ENCODE measurements around the gene IL10.

IL10 gene

DNA sequence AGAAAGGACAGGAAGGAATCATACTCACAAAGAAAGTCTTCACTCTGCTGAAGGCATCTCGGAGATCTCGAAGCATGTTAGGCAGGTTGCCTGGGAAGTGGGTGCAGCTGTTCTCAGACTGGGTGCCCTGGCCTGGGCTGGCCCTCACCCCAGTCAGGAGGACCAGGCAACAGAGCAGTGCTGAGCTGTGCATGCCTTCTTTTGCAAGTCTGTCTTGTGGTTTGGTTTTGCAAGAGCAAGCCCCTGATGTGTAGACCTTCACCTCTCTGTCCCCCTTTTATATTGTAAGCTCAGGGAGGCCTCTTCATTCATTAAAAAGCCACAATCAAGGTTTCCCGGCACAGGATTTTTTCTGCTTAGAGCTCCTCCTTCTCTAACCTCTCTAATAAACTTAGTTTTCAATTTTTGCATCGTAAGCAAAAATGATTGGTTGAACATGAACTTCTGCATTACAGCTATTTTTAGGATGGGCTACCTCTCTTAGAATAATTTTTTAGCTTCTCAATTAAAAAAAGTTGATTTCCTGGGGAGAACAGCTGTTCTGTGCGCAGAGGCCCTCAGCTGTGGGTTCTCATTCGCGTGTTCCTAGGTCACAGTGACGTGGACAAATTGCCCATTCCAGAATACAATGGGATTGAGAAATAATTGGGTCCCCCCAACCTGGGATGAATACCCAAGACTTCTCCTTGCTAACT, at the start of gene IL10:
Gene IL10, minus strand, starts transcription at position 252 of the 695 bp plus-strand sequence. Its CDS starts 59 bp downstream, at position 193.
- no peak for DNase-seq

DNA sequence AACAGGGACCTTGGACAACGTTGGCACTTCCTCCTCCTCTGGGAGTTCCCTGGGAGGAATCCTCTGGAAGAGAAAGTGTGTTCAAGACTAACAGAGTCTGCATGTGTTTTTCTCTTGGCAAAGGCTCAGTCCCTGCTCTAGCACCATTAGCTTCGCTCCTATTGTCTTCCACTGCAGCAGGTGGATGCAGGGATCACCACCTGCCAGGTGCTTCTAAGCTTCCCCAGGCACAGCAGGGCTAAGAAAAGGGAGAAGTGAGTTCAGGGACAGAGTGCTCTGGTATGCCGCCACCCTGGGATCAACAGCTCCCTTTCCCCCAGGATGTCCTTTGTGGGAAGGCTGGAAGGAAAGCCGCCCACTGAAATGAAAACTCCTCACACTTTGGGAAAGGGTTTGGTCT, 49.2 kb upstream of the IL10 start:
- no peak for DNase-seq

DNA sequence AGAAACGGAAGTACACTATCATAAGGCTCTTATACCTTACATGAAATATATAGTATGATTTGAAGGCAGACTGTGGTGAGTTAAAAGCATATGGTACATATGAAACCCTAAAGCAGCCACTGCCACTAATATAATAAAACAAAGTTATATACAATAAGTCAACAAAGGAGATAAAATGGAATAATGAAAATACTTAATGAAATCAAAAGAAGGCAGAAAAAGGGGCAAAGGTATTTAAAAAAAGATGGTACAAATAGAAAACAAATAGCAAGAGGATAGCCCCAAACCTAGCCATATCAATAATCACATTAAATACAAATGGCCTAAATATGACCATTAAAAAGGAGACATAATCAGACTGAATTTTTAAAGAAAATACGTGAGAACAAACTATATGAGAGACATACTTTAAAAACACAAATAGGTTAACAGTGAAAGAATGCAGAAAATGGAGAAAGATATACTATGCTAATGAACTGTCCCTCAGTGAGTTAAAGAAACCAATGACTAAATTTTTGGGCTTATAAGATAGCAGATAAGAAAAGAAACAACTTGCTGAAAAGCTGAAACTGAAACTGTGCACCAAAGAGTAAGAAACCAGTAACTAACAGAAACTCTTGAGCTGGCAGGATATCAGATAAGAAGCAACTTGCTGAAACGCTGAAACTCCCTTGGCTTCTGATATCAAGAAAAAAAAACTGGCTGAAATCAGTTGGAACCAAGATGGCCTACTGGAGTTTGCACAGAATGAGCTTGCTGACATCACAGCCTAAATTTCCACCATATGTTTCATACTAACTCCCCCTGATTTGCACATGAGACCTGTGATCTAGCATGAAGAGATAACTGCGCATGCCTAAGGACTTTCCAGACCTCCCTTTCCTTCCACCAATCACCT, 44.3 kb upstream of the IL10 start:
- no peak for DNase-seq

DNA sequence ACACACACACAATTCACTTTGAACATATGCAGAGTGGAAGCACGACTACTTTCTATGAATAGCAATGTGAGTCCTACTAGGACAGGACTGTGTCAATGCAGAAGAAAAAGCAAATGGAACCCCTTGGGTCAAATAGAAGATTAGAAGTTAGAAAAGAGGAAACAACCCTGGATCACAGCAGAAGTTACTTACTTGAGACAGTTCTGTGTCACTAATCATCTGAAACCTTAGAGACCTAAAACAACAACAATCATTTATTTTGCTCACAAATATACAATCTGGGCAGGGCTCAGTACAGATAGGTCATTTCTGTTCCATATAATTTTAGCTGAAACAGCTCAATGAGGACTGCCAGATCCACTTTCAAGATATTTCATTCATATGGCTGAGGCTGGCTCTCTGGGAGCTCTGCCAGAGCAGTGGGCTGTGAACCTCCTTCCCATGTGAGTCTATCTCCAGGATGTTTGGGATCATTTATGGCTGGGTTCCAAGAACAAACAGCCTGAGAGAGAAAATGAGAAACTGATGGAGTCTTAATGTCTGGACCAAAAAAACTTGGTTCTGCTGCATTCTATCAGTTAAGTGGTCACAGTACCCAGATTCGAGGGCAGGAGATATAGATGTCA, 42.5 kb upstream of the IL10 start:
- DNase-seq = no peak

DNA sequence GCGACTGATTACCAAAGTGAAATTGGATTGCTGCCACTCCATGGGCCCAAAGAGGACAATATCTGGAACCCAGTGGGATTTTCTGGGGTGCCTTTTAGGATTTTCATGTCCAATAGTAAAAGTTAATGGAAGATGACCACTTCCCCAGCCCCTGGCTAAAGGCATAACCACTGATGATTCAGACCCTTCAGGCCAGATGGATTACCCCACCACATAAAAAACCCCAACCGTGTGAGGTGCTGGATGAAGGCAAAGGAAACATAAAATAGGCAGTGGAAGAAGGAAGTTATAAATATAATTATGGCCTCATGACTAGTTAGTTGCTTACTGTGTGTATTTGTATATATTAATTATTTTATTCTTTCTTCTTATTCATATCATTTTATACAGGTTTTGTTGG, 40.2 kb upstream of the IL10 start:
- no peak for DNase-seq

DNA sequence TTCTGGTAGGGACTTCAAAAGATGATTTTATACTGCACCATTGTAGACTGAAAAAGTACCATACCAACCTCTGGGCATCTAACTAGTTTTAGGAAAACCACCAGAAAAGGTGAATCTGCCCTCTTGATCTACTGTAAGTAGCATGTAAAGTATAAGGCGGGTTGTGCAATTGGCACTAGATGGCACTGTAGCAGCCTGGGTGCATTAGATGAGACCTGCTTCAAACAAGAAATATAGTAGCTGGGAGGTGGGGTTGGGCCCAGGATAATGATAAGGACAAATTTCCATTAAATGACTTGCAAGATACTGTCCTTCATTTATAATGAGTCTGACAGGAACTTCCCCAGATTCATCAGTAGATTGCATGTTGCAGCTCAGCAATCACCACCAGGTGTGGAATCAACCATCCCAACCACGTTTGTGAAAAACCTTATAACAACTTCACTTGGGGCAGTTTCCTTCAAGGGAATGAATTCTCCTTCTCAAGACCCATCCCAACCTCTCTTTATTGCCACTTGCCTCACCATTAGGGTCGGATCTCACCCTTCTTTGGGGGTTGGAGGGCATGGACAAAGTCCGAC, 37.3 kb upstream of the IL10 start:
- DNase-seq = no peak

DNA sequence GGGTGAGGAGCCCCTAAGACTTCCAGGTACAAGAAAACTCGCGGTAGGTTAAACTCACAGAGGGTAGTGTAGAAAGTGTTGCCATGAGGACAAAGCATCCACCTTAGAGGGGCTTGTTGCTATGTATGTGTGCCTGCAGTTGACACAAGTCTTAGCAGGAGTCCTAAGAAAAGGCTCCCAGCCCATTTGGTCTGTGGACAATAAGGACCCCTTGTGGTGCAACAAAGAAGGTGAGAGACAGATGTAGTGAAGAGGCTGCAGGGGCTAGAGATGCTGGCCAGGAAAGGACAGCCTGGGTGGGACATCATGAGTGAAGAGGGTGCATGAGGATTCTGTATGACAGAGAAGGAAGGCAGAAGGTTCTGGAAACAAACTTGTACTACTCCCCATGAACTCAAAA, 36.3 kb upstream of the IL10 start:
- DNase-seq = no peak

DNA sequence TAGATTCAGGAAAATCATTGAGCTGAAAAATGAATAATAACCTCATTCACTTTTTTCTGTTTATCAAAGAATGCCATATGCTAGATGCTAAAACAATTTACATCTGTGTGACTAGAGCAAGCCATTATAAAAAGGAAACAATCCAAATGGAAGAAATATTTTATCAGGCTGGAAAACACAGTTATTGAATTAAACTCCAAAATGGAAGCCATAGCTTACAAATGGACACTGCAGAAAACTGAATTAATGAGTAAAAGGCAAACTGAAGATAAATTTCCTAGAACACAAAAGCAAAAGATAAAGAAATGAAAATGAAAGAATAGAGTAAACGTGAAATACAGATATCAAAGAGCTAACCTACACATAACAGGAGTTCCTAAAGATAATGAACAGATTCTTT, 33.1 kb upstream of the IL10 start:
- no peak for DNase-seq

DNA sequence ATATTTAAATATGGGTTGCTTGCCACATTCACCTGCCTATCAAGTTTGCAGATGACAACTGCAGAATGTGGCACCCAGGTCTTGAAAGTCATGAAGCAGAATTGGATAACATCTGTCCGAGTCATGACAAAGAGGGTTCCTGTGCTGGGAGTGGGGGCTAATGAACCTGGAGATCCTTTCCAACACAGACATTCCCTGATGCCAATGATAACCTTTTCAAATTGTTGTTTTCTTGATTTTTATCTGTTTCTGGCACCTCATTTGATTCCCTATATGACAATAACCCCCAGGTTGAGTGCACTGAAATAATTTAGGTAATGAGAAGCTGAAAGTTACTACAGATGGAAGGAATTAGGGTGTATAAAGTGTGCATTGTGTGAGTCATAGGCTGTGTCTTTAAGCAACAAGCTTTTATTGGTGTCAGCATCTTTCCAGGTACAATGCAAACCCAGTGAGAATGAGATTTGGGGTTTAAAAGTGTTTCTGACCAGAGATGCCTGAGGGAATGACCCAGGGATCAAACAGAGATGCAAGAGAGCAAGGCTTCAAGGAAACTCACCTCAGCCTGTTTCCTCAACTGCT, 32.0 kb upstream of the IL10 start:
- DNase-seq = no peak

DNA sequence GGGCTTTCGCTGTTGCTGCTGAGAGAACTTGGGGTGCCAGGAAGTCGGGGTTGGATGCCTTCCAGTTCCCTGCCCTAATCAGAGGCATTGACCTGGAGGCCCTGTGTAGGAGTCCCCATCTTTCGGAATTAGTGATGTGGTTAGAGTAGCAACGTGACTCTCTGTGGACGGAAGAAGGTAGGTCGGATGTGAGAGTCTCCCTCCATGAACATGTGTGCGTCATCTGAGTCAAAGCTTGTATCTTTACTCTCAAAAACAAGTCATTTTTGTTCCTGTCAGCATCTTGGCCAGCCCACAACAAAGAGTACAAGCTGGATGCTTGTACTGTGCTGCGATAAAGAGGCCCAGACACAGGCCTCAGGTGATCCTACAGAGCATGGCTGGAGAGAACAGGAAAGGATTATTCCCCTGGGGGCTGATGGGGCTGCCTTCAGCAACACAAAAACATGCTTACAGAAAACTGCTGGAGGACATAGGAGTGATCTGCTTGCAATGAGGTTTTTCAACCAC, 31.0 kb upstream of the IL10 start:
- peak; percentile 65 for DNase-seq

DNA sequence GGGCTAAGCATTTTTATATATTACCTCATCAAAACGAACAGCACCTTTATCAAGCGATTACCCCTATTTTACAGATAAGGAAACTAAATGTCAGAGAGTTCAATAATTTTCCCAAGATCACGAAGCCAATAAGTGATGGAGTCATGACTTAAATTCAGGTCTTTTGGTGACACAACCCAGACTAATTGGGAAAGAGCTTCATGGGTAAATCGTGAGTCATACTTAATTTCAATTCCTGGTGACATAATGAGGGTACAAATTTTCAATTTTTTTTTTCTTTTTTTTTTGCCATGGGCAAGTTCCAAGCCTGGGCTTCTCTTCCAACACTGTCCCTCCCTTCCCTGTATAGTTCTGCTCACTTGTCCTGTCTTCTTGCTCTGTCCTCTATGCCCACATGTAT, 30.1 kb upstream of the IL10 start:
- DNase-seq = no peak

DNA sequence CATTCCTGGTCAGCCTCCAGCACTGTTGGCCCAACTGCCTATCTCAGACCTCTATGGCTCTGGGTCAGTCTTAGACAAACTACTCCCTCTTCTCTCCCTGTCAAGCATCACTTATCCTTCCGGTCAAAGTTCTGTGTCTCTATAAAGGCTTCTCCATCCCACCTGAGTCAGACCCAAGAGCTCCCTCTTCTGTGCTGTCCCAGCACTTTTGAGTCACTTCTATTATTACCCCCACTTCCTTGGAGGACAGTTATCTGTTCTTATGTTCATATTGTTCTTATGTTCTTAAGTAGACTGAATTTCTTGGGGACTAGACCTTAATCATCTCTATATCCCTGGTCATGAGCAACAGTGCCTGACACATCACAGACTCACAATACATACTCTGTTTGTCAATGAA, 29.2 kb upstream of the IL10 start:
- no peak for DNase-seq

DNA sequence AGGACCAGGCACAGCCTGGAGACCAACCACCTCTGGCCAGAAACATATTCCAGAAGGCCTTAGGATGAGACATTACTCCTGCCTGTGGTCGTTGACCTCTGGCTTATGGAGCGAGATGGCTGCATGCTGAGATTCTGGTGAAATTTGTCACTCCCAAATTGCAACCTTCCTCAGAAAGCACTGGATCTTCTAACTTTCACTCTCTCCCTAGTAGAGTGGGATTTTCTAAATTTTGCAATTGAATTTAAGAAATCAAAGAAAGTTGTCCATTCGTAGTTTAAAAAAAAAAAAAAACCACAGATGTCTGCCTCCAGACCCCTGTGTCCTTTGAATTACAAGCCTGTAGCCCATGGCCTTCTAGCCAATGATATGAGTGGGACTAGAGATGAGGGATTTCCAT, 28.6 kb upstream of the IL10 start:
- no peak for DNase-seq

DNA sequence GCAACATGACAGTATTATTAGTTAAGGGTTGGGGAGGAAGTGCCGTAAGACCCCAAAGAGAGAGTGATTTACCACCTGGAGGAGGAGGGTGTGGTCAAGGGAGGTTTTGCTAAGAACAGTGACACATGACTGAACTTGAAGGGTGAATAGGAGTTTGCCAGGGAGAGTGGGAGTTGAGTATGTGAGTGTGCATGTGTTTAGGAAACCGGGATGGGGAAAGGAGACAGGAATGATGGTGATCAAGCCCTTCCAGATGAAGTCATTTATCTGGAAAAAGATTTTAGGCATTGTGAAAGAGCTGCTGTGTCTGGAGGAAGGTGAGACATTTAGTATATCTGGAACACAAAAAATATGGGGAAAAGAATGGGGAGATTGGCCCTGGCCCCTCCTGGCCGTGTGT, 28.1 kb upstream of the IL10 start:
- no peak for DNase-seq

DNA sequence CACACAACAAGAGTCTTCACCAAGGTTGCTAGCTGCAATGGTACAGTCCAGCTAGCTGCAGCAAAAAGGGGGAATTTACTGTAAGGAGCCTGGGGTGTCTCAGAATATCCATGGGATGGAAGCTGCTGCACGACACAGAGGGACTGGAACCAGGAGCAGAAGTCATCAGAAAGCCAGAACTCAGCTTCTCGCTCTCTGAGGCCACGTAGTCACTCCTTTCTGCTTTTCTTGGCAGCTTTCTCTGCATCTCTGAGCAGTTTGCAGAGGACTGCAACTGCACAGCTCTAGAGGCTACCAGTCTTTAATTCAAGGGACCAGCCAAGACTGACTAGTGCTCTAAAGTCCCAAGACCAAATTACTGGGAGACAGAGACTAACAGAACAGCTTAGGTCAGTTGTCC, 27.0 kb upstream of the IL10 start:
- no peak for DNase-seq

DNA sequence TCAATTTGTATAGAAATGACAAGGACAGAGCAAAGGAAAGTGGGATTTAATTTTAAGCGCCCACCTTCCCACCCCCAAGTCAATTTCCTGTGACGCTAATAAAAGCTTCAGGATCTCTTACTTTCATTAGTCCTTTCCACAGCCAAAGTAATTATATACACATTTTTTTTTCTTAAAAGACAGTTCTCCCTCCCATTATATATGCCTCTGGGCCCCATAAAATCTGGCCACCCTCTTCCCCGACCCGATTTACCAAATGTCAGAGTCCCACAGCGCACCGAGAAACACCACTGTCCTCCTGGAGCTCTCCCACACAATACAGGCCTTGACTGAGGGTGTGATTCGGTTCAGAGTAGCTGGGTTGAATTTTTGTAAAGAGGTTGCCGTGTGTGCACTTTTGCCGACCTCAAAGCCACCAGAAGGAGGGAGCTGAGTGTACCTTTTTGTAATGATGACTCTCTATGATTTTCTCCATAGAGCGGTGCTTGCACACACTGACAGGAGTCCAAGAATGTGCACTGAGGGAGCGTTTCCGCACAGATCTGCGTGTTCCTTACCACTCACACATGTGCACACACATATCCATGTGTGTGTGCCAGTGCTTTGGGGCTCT, 26.2 kb upstream of the IL10 start:
- DNase-seq = no peak

DNA sequence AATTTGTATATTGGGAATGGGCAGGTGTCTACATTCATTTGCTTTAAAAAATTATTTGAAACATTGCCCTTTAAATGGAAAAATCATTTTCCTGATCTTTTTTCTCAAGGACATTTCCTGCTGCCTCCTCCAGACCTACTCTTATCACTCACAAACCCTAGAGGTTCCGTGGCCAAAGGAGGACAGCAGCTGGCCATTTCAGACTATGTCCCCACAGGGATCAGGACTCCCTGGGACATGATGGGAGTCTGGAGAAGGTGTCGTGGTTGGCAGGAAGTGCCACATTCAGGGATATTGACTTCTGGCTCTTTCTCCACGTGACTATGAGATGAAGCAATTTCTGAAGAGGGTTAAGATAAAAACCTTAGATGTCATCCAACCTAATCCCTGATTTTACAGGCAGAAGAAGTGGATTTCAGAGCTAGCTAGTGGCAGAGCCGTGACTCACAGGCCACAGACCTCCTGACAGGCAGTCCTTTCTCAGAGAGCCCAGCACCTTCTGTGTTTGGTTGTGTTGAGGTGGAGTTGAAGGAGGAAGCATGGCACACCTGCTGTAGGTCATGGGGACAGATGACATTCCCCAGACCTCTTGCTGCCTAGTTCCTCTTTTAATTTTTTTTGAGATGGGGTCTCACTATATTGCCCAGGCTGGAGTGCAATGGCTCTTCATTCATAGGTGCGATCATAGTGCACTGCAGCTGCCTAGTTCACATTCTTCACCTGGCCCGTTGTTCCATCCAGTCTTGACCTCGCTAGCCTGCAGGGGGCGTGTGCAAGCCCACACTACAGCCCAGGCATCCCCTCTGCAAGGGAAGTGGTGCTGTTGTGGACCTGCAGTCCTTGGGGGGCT, 25.5 kb upstream of the IL10 start:
- DNase-seq = no peak

DNA sequence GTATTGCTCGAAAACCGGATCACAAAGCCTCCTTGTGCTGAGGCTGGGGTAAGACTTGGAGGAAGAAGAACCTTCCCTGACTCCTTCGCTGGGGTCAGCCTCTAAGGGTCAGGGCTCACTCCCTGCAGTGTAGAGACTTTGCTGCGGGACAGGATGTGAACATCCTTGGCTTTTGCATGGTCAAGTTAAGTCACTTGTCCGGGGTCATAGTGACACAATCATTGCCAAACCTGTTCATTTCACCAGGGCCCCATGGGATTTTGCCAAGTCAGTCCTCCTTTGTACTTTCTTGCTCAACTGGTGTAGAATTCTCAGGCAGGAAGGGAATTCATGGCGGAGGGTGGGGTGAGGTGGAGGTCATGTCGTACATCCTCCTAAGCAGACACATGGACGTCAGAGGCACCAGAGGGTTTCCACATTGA, 24.7 kb upstream of the IL10 start:
- no peak for DNase-seq

DNA sequence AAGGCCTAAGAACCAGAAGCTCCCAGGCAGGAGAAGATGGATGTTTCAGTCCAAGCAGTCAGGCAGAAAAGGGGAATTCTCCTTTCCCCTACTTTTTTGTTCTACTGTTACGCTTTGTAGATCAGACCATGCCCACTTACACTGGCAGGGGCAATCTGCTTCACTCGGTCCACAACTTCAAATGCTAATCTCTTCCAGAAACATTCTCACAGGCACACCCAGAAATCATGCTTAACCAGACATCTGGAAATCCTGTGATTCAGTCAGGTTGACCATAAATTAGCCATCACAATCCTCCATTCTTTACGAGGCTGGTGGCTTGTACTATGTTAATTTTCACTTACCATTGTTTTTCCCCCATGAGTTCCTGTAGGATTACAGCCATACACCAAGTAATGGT, 23.8 kb upstream of the IL10 start:
- DNase-seq = no peak

DNA sequence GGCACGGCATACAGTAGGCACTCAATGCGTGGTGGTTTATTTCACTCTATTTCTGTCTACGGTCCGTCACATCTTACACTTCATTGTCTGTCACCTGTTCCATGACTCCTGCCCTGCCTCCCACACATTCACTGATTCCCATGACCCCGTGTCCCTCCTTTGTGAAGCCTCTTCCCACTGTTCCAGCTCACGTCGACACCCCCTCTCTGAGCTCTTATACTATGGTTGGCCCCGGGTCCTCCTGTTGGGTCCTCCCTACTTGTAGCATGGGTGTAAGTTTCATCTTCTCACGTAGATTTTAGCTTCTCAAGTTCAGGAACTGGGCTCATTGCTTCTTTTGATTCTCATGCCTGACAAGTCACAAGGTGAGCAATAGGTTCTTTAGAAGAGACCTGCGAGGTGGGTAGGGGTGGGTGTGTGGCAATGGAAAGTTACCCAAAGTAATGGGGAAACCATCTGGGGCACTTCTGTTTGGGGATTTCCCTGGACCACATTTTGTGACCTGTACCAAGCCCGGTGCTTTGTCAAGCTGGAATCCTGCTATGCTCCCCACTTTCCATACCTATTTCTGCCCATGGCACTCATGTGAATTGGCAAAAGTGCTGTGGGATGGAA, 22.1 kb upstream of the IL10 start:
- DNase-seq = no peak

DNA sequence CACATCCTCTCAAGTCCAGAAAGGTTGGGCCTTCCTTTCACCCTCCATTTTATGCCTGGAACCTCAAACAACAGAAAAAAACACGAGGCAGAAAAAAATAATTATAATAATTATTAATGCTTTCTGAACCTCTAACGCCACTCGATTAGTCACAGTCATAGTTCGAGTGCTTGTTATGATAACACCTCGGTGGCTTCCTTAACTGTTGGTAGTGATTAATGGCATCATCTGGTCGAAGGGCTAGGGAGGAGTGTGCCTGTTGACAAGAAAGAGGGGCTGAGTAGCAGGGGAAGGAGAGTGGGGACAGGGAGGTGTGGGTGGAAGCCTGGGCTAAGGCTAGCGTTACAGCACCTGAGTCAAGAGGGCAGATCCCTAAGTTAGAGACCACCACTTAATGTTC, 21.3 kb upstream of the IL10 start:
- DNase-seq = no peak

Measured in activated CD4-positive, alpha-beta T cell treated with anti-CD3 and anti-CD28 coated beads for 1 hour (primary cell).